Calu3 (cell line): Measurements from ENCODE around the gene TPGS1. TPM values are rescaled to one million over a fixed set of nuclear protein-coding genes. Genes with fewer than 3 reads are reported as not detected.

Experiments used
- BruUV-seq: library from RNA; stranded (reverse); fragments of 400-500 nt; replicated peaks from 2 replicates; lab custom pipeline; 2021; lab: Mats Ljungman, UMichigan
- CTCF ChIA-PET: fragments of 300-600 bp; sonication (Branson Sonifier 250); formaldehyde crosslinking; loops from one replicate; lab custom pipeline; 2022; ENCODE audit warnings: antibody characterized with exemption; lab: Charles Lee
- DNase-seq: peaks from one replicate; pipeline ENCODE4 v3.0.0; 2022
- H3K27ac Mint-ChIP-seq: one replicate; pipeline ENCODE4 v1.8.0; 2022; ENCODE audit warnings: mixed read lengths; ENCODE audit not compliant: unreplicated experiment
- H3K27me3 Mint-ChIP-seq: one replicate; pipeline ENCODE4 v1.8.0; 2022; ENCODE audit warnings: mixed read lengths; ENCODE audit not compliant: unreplicated experiment
- H3K36me3 Mint-ChIP-seq: one replicate; pipeline ENCODE4 v1.8.0; 2022; ENCODE audit warnings: mild to moderate bottlenecking, moderate library complexity, mixed read lengths; ENCODE audit not compliant: insufficient read depth, unreplicated experiment
- H3K4me1 Mint-ChIP-seq: one replicate; pipeline ENCODE4 v1.8.0; 2022; ENCODE audit warnings: mild to moderate bottlenecking, low read depth, mixed read lengths; ENCODE audit not compliant: unreplicated experiment
- H3K4me3 Mint-ChIP-seq: one replicate; pipeline ENCODE4 v1.8.0; 2022; ENCODE audit warnings: mild to moderate bottlenecking, low read depth, moderate library complexity, mixed read lengths; ENCODE audit not compliant: unreplicated experiment
- H3K9me3 Mint-ChIP-seq: one replicate; pipeline ENCODE4 v1.8.0; 2022; ENCODE audit warnings: low read depth, mixed read lengths; ENCODE audit not compliant: unreplicated experiment
- intact Hi-C: fragments of 100-400 bp; cut with micrococcal nuclease; formaldehyde crosslinking; loops from one replicate; pipeline ENCODE4 v1.10.0; 2022; ENCODE audit not compliant: unreplicated experiment
- total RNA-seq: library from RNA; stranded (reverse); gene quantifications from 2 replicates; pipeline ENCODE4 v1.2.3, GENCODE V29; 2022
- TF ChIP-seq, protein P1 (sequence below): fragments of 200-600 bp; IDR thresholded peaks from one replicate; pipeline ENCODE4 v1.8.0; 2022; ENCODE audit warnings: antibody characterized with exemption; ENCODE audit not compliant: unreplicated experiment

Gene TPGS1
- total RNA-seq, 1 experiment from 2014 or later, result 9.0 TPM

DNA sequence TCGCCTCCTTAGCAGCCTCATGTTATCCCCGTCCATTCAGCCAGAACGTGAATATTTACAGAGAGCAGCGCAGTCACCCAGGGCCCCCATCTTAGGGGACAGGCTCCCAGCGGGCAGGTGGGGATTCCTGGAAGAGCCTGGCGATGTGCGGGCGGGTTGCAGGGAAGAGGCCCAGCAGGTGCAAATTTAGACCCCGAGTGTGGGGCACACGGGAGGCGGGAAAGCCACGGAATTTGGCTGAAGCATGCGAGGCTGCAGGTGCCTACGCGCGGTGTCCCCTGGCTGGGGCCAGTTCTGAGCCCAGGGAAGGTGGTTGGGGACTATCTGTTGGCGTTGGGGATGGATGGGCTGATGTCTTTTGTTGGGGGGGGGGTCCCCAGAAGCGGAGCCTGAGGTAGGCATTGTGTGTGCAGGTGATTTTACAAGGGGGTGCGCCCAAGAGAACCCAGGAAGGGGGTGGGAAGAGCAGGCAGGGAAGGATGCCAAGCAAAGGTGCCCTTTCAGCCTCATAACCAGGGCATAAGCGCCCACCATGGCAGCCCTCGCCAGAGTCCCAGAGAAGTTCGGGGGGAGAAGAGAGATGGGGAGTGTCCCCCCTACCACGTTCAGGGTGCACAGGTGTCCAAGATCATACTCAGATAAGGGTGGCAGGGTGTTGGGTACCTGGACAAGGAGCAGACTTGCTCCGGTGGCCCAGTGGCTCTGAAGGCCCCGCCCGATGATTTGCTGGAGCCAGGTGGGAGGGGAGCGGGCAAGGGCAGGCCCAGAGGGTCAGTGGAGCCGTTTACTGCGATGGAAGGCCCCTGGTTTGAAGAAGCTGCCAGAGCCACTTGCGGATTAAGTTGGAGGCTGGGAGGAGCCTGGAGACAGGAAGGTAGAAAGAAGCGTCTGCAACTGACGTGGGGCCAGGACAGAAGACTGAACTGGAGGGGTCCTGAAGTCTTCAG is 1.2 kb downstream of the TPGS1 start:
- no peak for DNase-seq
- CTCF ChIA-PET, result interaction anchor here (0.6 kb wide), 1 partner anchor 106 kb away, joined by 5 read pairs; no protein-coding TSS in a partner anchor
- no peaks in the 10 kb centered on the region for H3K9me3 Mint-ChIP-seq
- TSS peak; percentile 40 for BruUV-seq
- H3K4me3 Mint-ChIP-seq, result peak overlapping the region; percentile 89
- peaks cover 30% of the 10 kb centered on the region for H3K36me3 Mint-ChIP-seq
- intact Hi-C loops, result no loop called here
- H3K27ac Mint-ChIP-seq, result no peak overlapping the region
- no peaks in the 10 kb centered on the region for H3K4me1 Mint-ChIP-seq
- TF ChIP-seq, protein P1, sequence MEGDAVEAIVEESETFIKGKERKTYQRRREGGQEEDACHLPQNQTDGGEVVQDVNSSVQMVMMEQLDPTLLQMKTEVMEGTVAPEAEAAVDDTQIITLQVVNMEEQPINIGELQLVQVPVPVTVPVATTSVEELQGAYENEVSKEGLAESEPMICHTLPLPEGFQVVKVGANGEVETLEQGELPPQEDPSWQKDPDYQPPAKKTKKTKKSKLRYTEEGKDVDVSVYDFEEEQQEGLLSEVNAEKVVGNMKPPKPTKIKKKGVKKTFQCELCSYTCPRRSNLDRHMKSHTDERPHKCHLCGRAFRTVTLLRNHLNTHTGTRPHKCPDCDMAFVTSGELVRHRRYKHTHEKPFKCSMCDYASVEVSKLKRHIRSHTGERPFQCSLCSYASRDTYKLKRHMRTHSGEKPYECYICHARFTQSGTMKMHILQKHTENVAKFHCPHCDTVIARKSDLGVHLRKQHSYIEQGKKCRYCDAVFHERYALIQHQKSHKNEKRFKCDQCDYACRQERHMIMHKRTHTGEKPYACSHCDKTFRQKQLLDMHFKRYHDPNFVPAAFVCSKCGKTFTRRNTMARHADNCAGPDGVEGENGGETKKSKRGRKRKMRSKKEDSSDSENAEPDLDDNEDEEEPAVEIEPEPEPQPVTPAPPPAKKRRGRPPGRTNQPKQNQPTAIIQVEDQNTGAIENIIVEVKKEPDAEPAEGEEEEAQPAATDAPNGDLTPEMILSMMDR, result no peak
- H3K27me3 Mint-ChIP-seq, result no peaks in the 10 kb centered on the region

DNA sequence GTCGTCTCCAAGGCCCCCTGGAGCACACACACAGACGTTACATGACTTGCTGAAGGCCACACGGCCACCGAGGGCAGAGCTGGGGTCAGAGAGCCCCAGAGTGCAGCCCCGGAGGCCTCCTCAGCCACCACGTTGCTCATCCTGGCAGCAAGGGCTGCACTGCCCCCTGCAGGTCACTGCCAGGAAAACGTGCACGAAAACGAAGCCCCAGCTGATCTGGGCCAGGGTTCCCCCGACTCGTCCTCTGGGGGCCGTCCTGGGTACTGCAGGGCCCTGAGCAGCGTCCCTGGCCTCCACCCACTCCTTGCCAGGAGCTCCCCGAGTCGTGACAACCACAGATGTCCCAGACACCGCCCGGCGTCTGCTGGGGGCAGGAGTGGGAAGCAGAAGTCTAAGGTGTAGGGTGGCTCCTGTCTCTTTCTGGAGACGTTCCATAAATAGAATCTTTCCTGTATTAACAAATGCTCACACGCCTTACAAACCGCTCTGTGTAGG is 3.4 kb downstream of the TPGS1 start:
- Mint-ChIP-seq H3K4me1 (no peaks in the 10 kb centered on the region), H3K27me3 (no peaks in the 10 kb centered on the region), H3K4me3 (no peak overlapping the region), H3K27ac (no peak overlapping the region), H3K36me3 (peaks cover 30% of the 10 kb centered on the region), H3K9me3 (no peaks in the 10 kb centered on the region)
- DNase-seq, result peak; percentile 83
- BruUV-seq, result no TSS peak
- TF ChIP-seq, protein P1, result peak; percentile 77
- CTCF ChIA-PET, result interaction anchor here (0.5 to 1.6 kb wide), 6 partner anchors 11 to 170 kb away, joined by 3 to 5 read pairs (median 3); partner anchors contain the start of gene CDC34
- intact Hi-C loops, result no loop called here

DNA sequence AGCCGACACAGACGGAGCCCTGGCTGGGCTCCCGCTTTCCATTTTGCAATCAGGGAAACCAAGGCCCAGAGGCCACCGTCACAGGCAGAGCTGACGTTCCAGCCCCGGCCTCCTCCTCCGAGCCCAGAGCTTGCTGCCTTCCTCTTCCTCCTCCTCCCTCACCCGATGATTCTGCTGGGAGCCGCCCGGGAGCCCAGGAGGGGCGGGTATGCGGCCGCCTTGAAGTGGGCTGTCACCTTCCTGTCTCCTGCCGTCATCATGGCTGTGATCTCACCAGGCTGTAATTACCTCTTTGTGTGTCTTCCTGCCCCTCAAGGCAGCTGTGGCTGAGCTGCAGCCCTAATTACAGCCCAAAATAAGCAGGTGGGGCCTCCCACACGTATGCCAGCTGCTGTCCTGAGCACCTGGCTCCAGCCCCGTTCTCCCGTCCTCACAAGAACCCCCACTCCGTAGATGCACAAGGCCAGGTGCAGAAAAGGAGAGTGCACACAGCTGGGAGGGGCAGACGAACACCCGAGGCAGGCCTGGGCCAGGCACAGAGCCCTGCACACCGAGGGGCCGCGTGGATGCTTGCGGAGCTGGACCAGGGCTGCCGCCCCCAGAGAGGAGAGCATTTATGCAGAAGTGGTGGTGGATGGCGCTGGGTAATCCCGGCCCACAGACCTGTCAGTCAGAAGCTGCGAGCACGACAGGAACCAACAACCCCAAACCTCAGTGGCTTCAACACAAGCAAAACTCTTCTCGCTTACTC is 4.0 kb downstream of the TPGS1 start:
- CTCF ChIA-PET, result interaction anchor here (0.9 to 1.6 kb wide), 4 partner anchors 10 to 22 kb away, joined by 3 to 5 read pairs (median 3); partner anchors contain the start of gene CDC34
- BruUV-seq, result no TSS peak
- intact Hi-C loops, result no loop called here
- Mint-ChIP-seq H3K9me3 (no peaks in the 10 kb centered on the region), H3K27me3 (no peaks in the 10 kb centered on the region), H3K4me3 (no peak overlapping the region), H3K4me1 (no peaks in the 10 kb centered on the region), H3K27ac (no peak overlapping the region), H3K36me3 (peaks cover 30% of the 10 kb centered on the region)
- DNase-seq, result no peak
- TF ChIP-seq, protein P1, result no peak

DNA sequence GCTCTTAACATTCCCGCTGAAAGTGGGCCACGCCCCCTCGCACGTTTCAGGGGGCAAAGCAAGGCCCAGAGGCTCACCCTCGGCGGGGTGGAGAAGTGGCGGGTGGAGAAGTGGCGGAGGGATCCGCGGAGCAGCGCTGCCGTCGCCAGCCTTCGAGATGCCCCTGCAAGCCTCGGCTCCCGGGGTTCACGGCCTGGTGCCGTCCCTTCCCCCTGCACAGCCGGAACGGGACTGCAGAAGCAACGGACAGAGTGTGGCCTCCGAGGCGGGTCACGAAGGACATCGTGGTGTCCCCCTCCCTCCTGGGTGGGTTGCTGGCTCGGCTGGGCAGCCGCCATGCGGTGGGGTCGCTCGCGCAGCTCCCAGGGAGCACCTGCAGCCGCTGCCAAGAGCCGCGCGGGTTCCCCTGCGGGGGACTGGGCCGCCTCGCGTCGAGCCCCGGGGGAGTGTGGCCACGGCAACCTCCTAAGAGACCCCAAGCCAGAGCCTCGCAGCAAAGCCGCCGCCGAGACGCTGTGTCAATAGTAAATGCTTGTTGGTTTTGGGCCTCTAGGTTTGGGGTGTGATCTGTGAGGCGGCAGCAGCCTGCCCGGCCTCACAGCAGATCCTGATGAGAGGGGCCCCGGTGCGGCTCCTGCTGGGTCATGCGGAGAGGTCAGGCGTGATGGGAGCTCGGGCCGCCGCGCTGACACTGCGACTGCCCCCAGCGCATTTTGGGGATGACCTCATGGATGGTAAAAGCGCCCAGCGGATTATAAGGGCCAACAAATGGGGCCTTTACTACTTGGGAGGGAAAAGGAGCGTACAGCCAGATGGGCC is 5.5 kb downstream of the TPGS1 start:
- no peak for DNase-seq
- intact Hi-C loops, result no loop called here
- Mint-ChIP-seq H3K9me3 (no peaks in the 10 kb centered on the region), H3K27ac (no peak overlapping the region), H3K27me3 (no peaks in the 10 kb centered on the region), H3K4me3 (no peak overlapping the region), H3K4me1 (no peaks in the 10 kb centered on the region), H3K36me3 (peaks cover 15% of the 10 kb centered on the region)
- CTCF ChIA-PET, result no interaction called here
- no TSS peak for BruUV-seq
- TF ChIP-seq, protein P1, result no peak
